Measurements from ENCODE around the gene CCDC195.
"Not testable (repeated sequence)": the region's sequence is repeated elsewhere in the genome, so short reads cannot be mapped to it uniquely, and the experiment has no call there.

The CCDC195 gene

GRCh38 chr2:224689539-224689938 lies 26.6 kb downstream of the CCDC195 start:
- no peak for DNase-seq

DNA sequence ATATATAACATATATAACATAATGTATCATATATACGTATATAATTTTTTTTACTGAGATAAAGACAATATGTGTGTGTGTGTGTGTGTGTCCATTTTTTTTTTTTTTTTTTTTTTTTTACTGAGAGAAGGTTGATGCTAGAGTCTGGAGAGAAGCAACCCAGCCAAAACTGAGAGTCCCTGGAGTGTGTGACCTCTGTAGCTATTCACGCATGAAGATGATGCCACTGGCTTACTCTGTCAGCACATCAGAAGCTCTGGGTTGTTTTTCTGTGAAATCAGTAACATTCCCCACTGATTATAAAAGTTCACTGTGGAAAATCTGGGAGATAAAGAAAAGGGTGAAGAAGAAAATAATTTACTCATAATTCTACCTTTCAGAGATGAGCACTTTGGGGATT lies 27.2 kb downstream of the CCDC195 start:
- no peak for DNase-seq

DNA sequence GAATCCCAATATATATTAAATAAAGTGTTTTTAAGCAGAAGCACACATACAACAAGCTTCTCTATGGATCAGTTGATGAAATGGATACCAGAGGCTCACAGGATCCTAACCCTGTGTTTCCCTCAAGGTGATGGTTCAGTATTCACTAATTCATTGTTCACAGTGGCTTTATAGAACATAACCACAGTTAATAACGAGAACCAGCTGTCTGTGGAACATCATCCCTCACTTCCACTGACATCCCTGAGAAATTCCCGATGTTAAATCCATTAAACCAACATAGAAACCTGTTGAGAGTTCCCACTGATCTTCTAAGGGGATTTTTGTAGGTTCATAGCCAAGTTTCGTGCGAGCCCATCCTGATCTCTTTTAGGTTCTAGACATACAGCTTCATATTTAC lies 29.0 kb downstream of the CCDC195 start:
- no peak for DNase-seq

DNA sequence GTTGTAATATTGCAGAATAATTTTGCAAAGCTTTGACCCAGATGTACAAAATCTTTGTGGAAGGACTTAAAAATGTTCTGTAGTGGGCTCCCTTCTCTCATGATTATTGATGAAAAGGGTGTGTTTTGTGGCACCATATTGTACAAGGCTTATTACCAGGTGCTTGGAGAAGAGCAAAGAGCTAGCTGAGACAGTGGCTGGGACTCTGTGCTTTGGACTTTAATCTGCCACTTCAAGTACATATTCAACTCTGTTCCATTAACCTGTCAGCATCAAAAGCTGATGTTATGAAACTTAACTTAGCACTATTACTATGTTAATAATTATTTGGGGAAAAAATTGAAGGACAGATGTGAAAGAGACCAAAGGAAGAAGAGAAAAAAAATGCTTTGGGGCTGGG lies 31.0 kb downstream of the CCDC195 start:
- DNase-seq = no peak

DNA sequence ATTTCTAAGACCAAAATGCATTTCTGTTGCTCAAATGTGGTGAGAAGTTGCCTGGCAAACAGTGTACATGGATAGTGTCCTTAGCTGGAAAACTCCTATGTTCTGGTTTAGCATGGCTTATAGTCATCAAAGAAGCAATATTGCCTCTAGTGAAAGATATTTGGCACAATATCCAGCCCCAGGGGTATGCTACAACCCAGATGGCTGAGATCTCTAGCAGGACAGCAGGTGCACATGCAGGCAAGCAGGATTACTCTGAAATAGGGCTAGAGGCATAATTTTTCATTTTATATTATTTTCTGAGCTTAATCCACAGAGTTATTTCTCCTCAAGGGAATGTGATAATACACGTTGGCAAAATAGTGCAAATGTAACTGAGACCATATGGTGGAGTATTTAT lies 34.0 kb downstream of the CCDC195 start:
- DNase-seq = no peak

GRCh38 chr2:224671731-224672130 lies 44.4 kb downstream of the CCDC195 start:
- no peak for DNase-seq

DNA sequence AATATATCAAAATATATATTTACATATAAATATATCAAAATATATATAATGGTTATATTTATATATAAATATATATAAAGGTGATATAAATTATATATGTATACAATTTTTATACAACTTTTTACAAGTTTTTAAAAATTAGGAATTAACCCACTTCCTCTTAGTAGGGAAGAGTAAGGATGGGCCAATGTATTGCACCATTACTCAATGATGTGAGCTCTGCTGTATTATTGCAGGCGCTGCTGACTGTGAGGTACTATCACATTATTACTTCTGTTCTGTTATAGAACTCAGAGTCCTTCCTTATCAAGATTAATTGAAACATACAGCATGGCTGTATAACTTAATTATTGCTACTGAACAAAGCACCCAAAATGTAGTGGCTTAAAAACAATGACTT lies 46.0 kb downstream of the CCDC195 start:
- DNase-seq = no peak

DNA sequence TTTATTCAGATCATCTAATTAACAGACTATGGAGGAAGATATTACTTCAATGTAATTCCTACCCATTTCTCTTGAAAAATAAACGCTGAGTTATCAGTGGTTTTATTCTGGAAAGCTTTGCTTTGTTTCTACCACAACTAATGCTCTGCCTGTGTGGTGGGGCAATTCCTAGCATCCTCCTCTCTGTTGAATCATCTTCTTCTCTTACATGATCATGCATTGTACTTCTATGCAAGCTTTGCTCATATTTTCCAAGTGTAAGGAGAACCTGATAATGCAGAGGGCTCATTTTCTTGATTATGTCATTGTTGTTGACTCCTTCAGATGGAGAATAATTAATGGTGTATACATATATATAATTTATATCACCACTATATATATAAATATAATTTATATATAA lies 46.7 kb downstream of the CCDC195 start:
- no peak for DNase-seq

GRCh38 chr2:224668123-224668909 lies 47.8 kb downstream of the CCDC195 start:
- DNase-seq = no peak

DNA sequence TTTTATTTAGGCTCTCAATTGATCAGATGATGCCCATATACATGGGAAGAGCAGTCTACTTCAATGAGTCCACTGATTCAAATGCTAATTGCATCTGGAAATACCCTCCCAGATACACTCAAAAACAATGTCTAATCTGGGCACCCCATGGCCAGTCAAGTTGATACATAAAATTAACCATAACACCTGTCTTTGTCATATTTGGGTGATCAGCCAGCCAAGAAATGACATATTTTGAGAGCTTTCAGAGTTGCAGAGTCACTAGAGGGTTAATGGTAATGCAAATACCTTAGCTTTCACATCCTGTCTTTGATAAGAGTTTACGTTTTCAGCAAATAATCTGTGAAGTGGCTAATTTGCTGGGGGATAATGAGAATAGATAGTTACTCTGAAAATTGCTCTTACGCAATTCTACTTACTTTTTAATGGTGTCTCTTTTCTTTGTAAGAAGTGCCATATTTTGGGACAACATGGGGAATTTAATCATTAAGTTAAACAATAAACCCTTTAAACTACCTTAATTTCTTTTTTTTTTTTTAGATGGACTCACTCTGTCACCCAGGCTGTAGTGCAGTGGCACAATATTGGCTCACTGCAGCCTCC lies 49.1 kb downstream of the CCDC195 start:
- DNase-seq = no peak

GRCh38 chr2:224663322-224663721 lies 52.8 kb downstream of the CCDC195 start:
- DNase-seq = not testable (repeated sequence)

GRCh38 chr2:224661708-224662107 lies 54.5 kb downstream of the CCDC195 start:
- not testable (repeated sequence) for DNase-seq

DNA sequence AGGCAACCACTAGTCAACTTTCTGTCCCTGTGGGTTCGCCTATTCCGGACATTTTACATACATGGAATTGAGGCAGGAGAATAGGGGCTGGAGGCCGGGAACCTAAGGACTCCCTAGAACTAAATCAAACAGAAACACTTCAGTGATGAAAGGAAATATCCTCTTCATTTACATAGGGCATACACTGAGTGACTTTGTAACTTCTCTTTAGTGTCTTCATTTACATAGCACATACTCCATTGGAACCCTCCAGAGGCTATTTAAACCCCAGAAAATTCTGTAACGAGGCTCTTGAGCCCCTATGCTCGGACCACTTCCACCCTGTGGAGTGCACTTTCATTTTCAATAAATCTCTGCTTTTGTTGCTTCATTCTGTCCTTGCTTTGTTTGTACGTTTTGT lies 56.5 kb downstream of the CCDC195 start:
- no peak for DNase-seq

- no peak for DNase-seq
Measured at GRCh38 chr2:224658780-224659405, 57.3 kb downstream of the CCDC195 start.

DNA sequence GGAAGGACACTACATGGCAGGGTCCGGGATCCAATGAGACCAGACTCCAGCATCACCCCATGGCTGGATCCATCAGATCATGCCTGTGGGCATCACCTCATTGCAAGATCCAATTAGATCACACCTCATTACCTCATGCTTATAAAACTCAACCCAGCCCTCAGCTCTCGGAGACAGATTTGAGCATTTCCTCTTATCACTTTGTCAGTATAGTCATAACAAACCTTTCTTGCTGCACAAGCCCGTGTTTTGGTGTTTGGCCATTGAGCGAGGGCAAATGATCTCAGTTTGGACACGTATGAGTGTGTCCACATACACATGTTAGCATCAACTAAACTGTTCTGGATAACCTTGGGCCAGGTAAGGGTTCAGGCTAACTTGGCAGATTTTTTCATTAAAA lies 58.8 kb downstream of the CCDC195 start:
- no peak for DNase-seq

- DNase-seq = no peak
Measured at GRCh38 chr2:224655006-224655537, 61.1 kb downstream of the CCDC195 start.
